GM18867 (cell line): ENCODE data around the gene MYOF.

Experiments used
- ATAC-seq: cut with Tn5 transposase; IDR thresholded peaks from one replicate; pipeline ENCODE4 v1.9.1; 2021; ENCODE audit warnings: mild to moderate bottlenecking, moderate library complexity; ENCODE audit not compliant: unreplicated experiment

MYOF gene

DNA sequence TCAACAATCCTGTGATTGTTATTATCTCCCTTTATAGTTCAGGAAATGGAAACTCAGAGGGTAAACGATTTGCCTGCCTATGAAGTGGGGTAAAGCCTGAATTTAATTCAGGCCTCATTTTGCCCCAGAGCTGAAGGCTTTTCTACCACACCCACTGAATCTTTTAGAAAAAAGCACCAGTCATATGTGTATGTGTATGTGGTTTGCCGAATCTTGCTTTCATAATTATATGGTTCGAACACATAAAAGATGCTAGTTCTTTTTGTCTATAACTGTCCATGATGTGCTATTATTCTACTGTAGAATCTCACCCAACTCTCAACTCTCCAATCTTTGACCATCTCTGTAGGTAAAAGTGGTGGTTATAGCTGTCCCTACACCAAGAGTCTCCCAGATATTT, 83.6 kb downstream of the MYOF start:
- no peak for ATAC-seq

DNA sequence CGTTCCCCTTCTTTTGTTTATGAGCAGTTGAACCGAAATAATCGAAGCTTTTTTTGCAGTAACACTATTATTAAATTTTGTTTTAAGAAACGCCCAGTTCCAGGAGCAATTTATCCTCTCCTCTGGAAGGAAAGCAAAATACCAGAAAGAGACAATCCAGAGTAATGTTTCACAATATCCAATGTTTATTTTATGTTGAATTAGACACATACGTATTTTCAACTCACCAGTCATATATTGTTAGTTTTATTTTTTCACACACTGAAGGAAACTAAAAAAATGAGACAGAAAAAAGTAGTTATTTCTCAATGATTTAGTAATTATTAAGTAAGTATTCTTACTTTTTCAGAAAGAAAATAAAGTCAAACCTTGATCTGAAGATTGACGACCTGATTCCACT, 85.1 kb downstream of the MYOF start:
- no peak for ATAC-seq

DNA sequence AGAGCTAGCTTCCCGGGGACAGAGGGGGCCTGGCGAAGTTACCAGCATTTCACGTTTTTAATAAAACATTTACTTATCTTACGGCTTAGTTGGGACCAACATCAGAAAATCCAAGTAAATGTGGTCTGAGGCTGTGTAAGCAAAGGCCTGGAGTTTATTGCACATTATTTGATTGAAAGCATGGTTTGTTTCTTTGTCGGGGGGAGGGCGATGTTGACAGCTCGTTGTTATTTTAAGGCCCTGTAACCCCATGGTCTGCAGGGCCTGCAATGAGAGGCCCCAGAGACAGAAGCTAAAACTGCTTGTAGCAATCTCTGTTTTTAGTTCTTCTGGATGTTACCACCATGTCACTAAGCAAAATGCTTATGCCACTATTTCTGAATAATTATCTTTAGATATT, 88.9 kb downstream of the MYOF start:
- no peak for ATAC-seq

DNA sequence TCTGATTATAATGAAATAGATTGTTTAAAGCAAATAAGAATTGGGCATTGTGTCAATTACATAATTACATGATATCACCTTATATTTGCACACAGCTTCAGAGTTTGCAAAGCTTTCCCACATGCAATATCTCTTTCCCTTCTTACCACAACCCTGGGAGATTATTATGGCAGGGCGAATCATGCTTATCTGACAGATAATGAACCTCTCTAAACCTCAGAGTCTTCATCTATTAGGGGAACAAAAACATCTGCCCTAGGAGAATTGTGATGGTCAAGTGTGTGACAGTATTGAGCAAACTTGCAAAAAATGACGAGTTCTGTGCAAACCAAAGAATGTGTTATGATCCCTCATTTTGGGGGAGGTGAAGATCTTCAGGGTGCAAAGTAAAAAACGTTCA, 90.0 kb downstream of the MYOF start:
- ATAC-seq, result no peak

DNA sequence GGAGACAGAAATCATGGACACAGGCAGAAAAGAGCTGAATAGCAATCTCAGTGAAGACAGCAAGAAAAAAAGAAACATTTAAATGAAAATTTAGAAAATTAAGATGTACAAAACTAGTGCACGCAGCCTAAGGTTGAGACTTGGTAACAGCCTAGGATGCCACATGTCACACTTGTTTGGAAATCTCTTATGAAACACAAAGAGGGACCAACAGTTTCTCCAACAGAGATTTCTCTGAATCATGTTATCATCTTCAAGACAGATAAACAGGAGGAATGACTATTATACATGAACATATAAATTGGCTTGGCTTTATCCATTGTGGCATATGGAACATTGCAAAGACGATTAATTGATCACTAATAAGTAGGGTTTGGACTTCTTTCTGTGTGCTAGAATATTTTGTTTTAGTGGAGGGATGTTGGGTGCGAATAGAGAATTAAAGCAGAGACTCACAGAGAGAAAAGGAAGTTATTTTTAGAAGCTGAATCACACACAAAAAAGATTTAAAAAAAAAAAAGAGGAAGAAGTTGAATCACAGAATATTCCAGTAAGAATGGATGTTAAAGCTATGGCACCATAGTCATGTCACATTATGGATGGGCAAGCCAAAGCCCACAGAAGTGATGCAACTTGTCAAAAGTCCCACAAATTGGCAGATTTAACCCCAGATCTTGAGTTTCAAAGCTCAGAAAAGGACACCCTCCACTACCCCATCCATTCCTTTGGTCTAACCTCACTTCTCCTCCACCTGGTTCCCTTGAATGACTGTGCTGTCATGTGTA, 91.6 kb downstream of the MYOF start:
- ATAC-seq, result no peak

DNA sequence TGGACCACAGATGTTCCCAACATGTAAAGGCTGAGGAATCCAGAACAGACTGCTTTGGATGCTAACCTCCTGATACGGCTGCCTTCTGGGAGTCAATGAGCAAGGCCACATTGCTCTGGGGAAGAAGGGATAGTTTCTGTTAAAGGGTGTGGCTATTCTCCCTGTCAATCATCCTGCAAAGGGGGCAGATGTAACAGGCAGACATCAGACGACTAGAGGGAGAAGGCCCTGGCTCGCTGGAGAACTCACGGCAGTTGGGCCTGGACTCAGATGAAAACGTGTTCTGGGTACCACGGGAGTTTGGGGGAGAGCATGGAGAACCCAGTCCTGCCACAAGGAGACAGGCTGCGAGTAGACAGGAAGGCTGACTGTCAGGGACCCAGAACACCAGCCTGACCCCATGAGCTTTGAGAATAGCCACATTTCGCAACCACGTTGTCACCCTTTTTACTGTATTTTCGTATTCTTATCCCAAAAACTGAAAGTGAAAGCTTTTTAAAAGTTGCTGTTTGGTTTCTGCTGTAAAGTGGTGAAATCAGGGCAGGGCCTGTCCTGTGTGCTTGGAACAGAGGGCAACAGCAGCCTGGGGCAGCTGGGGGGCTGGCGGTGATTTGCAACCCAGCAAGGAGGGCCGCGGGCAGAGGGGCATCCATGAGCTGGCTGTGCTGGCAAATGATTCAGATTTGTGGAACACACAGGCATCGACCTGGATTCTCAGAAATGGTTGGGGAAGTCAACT, 95.3 kb downstream of the MYOF start:
- ATAC-seq, result no peak

DNA sequence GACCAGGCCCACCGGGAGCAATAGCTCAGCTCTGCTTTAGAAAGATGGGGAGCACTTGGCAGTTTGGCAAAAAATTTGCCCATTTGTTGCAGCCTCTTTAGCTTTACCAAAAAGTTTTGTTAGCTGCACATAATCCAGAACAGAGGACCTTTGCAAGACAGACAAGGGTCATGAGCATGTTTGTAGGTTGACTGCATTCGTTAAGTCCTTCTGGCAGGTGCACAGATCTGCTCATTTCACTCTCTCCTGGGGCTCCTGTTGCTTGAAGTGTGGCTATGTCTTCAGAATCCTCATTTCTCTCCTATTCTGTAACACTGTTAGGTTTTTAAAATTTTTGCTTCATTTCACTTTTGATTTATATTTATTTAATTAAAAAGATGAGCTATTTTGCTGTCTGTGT, 96.8 kb downstream of the MYOF start:
- no peak for ATAC-seq

DNA sequence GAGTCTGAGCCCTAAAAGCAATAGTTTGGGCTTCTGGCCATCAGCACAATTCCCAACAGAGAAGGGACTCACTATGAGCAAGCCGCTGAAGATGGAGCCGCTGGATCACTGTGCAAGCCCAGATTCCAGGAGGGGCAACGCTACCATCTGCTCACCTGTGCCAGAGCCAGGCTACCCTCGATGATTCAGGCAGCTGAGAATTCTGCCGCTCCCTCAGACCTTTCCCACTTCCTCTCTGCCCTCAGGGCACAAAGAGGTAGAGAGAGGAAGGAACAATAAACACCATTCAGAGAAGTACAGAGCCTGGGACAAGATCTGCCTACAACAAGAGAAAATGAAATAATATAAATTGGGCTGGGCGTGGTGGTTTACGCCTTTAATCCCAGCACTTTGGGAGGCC, 98.1 kb downstream of the MYOF start:
- ATAC-seq, result no peak

DNA sequence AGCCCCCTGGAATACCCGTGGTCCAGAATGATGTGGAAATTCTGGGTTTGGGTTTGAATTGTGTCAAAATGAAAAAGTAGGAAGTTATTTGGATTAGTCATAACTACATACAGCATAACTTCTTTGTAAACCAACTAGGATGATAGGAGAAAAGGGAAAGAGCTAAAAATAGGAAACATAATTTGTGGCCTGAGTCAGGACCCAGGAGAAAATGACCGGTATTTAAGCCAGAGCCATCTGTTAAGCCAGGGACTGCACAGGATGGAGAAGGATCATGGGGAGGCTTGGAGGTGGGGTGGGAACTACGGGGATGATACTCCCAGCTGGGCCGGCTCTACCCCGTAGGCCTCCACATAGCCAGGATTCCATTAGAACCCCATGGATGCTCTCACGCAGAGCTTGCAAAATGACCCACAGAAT, 98.6 kb downstream of the MYOF start:
- no peak for ATAC-seq

DNA sequence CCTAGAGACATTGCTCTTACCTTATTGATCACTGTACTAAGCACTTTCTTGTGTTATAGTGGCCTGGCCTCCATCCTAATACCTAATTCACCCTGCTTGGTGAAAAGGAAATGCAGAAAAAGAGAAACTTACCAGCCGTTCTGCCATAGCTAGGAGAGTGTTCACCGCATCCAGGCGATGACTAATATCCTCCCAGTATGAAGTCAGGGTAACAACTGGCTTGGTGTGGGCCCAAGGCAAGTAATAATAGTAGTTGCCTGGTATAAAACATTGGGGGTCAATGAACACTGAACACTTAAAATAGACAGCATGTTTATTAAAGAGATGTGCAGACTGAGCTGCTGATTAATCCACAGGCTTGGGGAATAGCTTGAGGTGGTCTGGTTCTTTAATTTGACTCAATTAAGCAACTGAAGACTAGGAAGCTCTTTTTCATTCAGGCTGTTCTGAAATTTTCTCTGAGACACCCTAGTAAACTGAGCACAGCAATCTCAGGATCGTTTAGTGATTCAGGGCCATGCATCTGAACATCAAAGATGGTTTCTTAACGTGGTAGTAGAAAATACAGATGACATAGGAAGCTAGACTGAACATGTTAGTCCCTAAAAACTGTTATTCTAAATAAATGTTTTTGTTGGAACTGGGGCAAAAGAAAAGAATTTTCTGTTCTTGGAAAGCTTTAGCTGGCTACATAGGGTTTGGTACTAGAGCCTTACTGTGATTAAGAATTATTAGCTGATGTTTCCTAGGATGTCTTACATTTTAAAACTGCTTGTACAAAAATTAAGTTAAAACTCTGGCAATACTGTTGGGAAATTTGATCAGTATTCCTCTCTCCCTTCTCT, 102.2 kb downstream of the MYOF start:
- ATAC-seq, result peak; percentile 65

DNA sequence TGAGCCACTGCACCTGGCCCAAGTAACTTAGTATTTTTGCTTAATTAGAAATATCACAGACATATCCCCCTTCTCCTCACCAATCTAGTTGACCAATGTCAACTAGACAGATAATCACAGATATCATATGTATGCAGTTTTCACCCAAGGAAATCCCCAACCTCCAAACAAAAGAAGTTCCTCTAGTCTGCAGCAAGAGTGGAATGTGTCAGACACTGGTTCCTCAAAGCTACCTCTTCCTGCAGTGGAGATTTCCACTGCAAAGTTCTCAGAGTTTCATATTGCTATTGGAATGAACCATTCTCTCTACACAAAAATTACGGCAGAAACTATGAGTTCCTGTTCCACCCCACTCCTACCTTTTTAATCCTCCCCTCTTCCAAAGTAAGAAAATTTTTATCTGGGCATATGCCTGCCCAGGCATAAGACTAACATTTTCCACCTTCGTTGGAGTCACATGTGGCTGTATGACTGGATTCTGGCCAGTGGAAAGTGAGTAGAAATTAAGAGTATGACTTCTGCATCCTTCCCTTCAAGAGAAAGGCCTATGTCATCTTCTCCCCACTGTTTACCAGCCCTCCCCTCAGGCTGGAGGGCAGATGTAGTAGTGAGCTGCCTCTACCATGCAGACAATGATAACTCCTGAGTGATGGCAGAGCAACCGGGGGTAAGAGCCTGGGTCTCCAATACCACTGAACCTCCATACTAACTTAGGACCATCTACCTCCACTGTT, 103.0 kb downstream of the MYOF start:
- peak; percentile 16 for ATAC-seq

DNA sequence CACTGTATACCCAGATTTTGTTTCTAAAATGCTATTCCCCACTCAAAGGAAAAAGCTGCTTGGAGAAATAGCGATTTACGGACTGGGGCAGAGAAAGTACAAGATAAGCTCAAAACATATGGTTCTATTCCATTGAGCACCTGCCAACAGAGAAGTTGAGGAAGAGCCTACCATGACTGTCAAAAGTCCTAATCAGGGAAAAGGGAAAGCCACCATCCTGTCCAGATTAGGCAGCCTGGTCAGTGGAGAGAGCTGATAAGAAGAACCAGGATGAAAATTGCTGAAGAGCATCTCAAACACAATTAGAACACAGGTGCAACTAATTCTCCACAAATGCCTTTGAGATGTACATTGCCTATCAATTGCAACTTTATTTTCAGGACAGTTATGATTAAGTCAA, 104.1 kb downstream of the MYOF start:
- no peak for ATAC-seq

DNA sequence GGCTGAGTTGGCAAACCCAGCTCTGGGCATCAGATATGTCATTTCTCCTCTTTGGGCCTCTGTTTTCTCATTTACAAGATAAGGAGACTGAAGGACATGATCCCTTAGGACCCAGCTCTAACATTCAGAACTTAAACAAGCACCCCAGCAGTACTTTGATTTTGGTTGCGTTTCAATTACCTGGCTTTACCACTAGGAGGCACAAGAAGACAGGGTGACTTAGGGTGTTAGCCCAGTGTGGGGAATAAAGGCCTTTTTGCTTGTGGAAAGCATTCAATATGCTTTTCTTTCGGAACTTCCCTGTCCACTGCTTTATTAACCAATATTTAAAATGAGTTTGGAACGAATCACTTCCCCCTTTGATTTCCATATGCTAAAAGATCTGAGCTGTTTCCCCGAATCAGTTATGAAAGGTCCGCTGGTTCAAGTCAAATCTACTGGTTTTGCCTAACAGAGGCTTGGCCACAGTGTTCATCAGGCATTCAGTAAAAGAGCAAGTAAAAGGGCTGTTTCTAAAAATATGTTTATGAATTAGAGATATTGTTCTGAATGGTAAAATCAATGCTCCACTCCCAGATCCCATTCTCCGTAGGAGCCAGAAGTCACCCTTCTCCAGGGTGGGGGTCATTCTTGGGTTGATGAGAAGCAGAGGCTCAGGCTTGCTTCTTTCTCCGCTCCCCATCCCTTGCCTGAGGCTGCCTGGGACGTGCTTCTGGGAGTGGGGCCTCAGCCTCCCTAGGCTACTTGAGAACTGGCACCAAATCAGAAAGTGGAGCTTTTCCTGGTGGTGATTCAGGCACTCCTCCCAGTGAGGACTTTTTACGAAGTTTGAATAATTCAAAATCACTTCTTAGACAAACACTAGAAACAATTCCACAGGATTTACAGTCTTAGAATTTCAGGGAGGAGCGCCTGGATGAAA, 105.5 kb downstream of the MYOF start:
- no peak for ATAC-seq

DNA sequence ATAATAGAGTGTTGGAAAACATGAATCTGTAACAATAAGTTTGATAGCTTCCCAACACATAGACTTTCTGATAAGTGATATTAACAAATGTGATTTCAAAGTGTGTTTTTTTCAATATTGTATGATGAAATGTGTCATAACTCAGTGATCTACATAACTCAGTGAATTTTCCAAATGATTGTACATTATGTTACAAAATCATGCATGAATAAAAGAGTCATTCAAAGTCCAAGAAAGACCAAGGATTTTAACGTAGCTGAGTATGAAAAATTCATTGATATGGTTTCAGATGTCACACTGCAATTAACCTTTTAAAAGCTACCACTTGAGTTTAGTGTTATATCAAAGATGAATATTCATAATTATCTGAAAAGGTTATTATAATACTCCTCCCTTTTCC, 111.2 kb downstream of the MYOF start:
- ATAC-seq, result no peak

DNA sequence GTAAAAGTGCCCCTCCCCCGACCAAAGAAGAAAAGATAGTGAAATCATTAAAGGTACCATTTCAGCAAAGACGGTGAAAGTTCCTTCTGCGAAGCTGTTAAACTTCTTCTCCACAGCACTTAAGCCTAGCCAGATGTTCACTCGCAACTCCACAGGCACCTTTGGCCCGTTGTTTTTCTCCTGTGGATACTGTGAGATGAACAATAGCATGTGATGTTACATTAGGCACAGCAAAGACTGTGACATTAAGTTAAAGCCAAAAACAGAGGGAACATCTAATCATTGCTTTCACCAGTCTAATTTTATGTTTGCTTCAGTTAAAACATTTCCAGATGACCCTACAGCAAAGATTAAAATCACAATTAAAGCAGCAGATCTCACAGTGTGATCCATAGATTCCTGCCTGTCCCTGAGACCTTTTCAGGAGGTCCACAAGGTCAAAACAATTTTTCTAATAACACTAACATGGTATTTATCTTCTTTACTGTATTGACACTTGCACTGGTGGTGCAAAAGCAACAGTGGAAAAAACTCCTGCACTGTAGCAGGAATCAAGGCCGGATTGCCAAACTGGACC, 112.5 kb downstream of the MYOF start:
- no peak for ATAC-seq

DNA sequence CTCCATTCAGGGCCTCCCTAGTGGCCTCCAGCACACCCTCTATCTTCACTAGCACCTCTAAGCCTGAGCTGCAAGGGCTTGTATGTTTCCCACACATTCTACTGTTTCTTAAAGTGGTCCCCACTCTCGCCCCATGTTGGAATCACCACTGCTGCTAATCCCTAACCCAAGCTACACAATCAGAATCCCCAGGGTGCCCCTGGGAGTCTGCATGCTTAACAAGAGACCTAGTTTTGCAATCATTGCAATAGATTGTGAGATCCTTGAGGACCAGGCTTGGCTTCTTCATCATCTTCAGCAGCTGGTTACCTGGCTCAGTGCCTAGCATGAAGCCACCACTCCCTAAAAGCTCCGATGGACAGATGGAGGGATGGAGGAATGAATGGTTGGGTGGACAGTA, 113.9 kb downstream of the MYOF start:
- no peak for ATAC-seq

DNA sequence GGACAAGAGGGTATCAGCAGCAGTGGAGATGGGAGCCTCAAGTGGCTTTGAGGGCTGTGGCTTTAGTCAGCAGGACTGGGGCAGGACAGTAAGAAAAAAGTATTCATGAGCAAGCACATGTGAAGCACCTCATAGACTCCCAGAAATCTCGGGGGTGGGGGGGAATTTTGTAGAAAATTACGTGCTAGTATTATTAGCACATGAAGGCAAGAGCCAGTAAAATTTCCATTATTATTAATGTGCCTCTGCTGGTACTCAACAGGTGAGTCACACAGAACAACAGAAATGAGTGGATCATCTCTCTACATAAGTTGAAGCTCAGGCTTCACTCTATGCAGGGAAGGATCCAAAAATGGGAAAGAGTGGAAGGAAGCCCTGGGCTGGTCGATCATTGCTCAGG, 114.5 kb downstream of the MYOF start:
- ATAC-seq, result no peak

DNA sequence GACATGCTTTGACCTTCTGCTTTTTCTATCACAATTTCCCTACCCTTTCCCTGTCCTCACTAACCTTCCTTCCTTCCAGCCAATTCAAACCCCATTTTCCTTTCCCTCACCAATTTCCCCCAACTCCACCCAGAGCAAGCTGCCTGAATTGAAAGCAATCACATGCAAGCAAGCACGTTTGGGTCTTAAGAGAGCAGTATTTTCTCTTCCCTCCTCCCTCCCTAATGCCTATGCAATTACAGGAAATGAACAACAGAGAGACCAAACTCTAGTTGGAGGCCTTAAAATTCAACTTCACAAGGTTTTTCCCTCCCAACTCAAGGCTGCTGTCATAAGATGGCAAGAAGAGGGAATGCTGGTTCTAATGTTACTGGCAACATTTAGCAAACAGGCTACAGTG, 117.2 kb downstream of the MYOF start:
- no peak for ATAC-seq

DNA sequence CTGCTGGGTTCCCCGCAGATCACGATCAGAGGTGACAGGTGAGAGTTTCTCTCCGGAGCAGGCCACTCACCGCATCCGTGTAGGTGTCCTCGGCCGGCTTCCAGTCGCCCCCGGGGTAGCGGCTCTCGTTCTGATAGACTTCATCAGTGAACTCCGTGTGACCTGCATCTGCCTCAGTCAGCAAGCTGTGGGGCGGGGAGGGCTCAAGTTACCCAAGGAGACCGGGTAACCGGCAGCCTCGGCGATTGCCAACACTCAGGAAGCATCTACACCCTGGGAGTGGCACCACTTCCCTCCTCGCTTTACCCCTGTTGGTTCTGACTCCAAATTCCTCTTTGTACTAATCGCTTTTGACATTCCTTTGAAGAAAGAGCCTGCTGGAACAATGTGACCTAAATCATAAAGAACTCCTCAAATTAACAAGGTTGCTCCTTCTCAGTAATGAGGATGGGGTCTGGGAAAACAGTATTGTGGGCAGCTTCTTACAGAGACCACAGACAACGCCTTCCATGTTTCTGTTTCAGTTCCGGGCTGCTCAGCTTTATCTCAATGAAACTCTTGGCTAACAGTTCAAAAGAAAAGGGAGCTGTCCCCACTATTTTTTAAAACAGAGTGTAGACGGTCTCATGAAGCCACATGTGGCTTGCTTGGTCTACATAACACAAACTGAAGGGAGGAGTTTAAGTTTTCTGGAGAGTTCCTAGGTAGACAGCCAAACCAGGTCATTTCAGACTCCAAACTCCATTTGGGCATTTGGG, 118.1 kb downstream of the MYOF start:
- no peak for ATAC-seq
